ENCODE results near the gene DGKH.

DNA sequence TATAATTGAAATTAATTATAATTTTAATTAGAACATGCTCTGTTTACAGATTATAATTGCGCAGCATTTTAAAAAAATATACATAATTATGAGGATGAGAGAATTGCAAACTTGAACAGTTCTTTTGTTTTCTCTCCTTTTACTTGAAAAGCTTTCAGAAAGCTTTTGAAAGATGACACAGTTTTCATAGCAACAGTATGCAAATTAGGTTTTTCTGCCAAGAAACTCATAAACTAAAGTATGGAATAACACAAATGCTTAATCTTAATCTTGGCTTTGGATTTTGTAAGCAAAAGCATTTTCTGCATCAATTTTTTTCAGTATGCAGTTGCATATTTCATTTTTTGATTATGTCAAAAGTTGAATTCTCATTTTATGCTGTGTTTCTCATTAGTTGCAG lies 190.7 kb downstream of the DGKH start:
- TF ChIP-seq POLR2AphosphoS5 (IDR thresholded peaks at IDR 0.05), result no peak
- TF ChIP-seq EP300 (IDR thresholded peaks at IDR 0.05), result no peak
- TF ChIP-seq, protein P1, sequence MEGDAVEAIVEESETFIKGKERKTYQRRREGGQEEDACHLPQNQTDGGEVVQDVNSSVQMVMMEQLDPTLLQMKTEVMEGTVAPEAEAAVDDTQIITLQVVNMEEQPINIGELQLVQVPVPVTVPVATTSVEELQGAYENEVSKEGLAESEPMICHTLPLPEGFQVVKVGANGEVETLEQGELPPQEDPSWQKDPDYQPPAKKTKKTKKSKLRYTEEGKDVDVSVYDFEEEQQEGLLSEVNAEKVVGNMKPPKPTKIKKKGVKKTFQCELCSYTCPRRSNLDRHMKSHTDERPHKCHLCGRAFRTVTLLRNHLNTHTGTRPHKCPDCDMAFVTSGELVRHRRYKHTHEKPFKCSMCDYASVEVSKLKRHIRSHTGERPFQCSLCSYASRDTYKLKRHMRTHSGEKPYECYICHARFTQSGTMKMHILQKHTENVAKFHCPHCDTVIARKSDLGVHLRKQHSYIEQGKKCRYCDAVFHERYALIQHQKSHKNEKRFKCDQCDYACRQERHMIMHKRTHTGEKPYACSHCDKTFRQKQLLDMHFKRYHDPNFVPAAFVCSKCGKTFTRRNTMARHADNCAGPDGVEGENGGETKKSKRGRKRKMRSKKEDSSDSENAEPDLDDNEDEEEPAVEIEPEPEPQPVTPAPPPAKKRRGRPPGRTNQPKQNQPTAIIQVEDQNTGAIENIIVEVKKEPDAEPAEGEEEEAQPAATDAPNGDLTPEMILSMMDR (IDR thresholded peaks at IDR 0.05), result no peak
- no peak for TF ChIP-seq POLR2A (IDR thresholded peaks at IDR 0.05)

Data from gastroesophageal sphincter (tissue), 3 donors.